Testis (tissue), 2 donors: ENCODE data around the gene GRM8.

Experiments used
- POLR2A ChIP-seq: fragments of 450-650 bp; IDR thresholded peaks from one replicate; pipeline ENCODE4 v1.6.1; 2017; ENCODE audit warnings: antibody characterized with exemption, mild to moderate bottlenecking, moderate library complexity
- TF ChIP-seq, protein P1 (sequence below), 3 experiments: fragments of 450-650 bp in 2 of 3; fragments of 200-600 bp in 1 of 3; sonication (generic) in 1 of 3; IDR thresholded peaks; one replicate each; pipeline ENCODE4 v1.5.1; 2016 to 2019; ENCODE audit warnings: antibody characterized with exemption in 3 of 3, mild to moderate bottlenecking in 2 of 3, moderate library complexity in 1 of 3

GRCh38 chr7:126403040-126403439, 849.7 kb downstream of the GRM8 start:
- TF ChIP-seq, protein P1, sequence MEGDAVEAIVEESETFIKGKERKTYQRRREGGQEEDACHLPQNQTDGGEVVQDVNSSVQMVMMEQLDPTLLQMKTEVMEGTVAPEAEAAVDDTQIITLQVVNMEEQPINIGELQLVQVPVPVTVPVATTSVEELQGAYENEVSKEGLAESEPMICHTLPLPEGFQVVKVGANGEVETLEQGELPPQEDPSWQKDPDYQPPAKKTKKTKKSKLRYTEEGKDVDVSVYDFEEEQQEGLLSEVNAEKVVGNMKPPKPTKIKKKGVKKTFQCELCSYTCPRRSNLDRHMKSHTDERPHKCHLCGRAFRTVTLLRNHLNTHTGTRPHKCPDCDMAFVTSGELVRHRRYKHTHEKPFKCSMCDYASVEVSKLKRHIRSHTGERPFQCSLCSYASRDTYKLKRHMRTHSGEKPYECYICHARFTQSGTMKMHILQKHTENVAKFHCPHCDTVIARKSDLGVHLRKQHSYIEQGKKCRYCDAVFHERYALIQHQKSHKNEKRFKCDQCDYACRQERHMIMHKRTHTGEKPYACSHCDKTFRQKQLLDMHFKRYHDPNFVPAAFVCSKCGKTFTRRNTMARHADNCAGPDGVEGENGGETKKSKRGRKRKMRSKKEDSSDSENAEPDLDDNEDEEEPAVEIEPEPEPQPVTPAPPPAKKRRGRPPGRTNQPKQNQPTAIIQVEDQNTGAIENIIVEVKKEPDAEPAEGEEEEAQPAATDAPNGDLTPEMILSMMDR (IDR thresholded peaks at IDR 0.05), result no peak
- TF ChIP-seq POLR2A, result no peak
